ENCODE results near the gene CSNK2A1.
A peak's percentile ranks its signal among the peaks of the same experiment; 100 is the strongest.

- TF ChIP-seq EP300 (IDR thresholded peaks at IDR 0.05) (no peak), POLR2A (IDR thresholded peaks at IDR 0.05) (no peak)
- TF ChIP-seq, protein P1, sequence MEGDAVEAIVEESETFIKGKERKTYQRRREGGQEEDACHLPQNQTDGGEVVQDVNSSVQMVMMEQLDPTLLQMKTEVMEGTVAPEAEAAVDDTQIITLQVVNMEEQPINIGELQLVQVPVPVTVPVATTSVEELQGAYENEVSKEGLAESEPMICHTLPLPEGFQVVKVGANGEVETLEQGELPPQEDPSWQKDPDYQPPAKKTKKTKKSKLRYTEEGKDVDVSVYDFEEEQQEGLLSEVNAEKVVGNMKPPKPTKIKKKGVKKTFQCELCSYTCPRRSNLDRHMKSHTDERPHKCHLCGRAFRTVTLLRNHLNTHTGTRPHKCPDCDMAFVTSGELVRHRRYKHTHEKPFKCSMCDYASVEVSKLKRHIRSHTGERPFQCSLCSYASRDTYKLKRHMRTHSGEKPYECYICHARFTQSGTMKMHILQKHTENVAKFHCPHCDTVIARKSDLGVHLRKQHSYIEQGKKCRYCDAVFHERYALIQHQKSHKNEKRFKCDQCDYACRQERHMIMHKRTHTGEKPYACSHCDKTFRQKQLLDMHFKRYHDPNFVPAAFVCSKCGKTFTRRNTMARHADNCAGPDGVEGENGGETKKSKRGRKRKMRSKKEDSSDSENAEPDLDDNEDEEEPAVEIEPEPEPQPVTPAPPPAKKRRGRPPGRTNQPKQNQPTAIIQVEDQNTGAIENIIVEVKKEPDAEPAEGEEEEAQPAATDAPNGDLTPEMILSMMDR (IDR thresholded peaks at IDR 0.05), result peak; percentile 80 to 87
Observed at GRCh38 chr20:561437-562231, 18.0 kb upstream of the CSNK2A1 start.
